ENCODE measurements around the gene ZC3H12C. TPM values are rescaled to one million over a fixed set of nuclear protein-coding genes. Genes with fewer than 3 reads are reported as not detected.

The ZC3H12C gene
- total and polyA plus RNA-seq, 9 donors: 2.5 to 21.0 (median 16.2) TPM

- no peaks in the 10 kb centered on the region for H3K4me1 ChIP-seq (ENCODE audit: insufficient read depth)
- WGBS, 3 donors: 94 to 100% (median 98%) methylated on average over 2 of the region's 2 CpGs
- TF ChIP-seq CTCF (IDR thresholded peaks at IDR 0.05) (no peak), POLR2A (IDR thresholded peaks at IDR 0.05) (no peak), EP300 (IDR thresholded peaks at IDR 0.05) (no peak)
- H3K36me3 ChIP-seq: no peaks in the 10 kb centered on the region
- intact Hi-C loops (cut with DNase I): no loop called here
- H3K27ac ChIP-seq: no peak overlapping the region
- DNase-seq: no peak
- H3K27me3 ChIP-seq: no peaks in the 10 kb centered on the region
- H3K4me3 ChIP-seq: no peak overlapping the region
- no peaks in the 10 kb centered on the region for H3K9me3 ChIP-seq
Measured at GRCh38 chr11:110106713-110107274, 13.6 kb downstream of the ZC3H12C start.

- WGBS, 3 donors: 95 to 97% (median 96%) methylated on average over 4 of the region's 4 CpGs
- no peak for TF ChIP-seq POLR2A (IDR thresholded peaks at IDR 0.05)
- no peak for TF ChIP-seq EP300 (IDR thresholded peaks at IDR 0.05)
- no peak for TF ChIP-seq CTCF (IDR thresholded peaks at IDR 0.05)
- H3K27me3 ChIP-seq: no peaks in the 10 kb centered on the region
- H3K9me3 ChIP-seq: no peaks in the 10 kb centered on the region
- no peak for DNase-seq
- intact Hi-C loops (cut with DNase I): no loop called here
- H3K27ac ChIP-seq: no peak overlapping the region
- no peak overlapping the region for H3K4me3 ChIP-seq
- H3K4me1 ChIP-seq (ENCODE audit: insufficient read depth): peaks cover 1% of the 10 kb centered on the region
- H3K36me3 ChIP-seq: no peaks in the 10 kb centered on the region
Measured at GRCh38 chr11:110110854-110111253, 17.7 kb downstream of the ZC3H12C start.

GRCh38 chr11:110112457-110112856 lies 19.3 kb downstream of the ZC3H12C start:
- WGBS, 3 donors: 96 to 97% (median 96%) methylated on average over 2 of the region's 2 CpGs

GRCh38 chr11:110113505-110113904 lies 20.3 kb downstream of the ZC3H12C start:
- no peak for DNase-seq
- no peak for TF ChIP-seq POLR2A (IDR thresholded peaks at IDR 0.05)
- TF ChIP-seq CTCF (IDR thresholded peaks at IDR 0.05): no peak
- no peak for TF ChIP-seq EP300 (IDR thresholded peaks at IDR 0.05)
- Histone ChIP-seq H3K9me3 (no peaks in the 10 kb centered on the region), H3K36me3 (no peaks in the 10 kb centered on the region), H3K27ac (no peak overlapping the region), H3K4me1 (ENCODE audit: insufficient read depth) (peaks cover 1% of the 10 kb centered on the region), H3K4me3 (no peak overlapping the region), H3K27me3 (no peaks in the 10 kb centered on the region)
- intact Hi-C loops (cut with DNase I): no loop called here

More at GRCh38 chr11:110112457-110112856, 19.3 kb downstream of the ZC3H12C start:
- H3K4me1 ChIP-seq (ENCODE audit: insufficient read depth): peaks cover 1% of the 10 kb centered on the region
- no peaks in the 10 kb centered on the region for H3K9me3 ChIP-seq
- intact Hi-C loops (cut with DNase I): no loop called here
- no peak for TF ChIP-seq CTCF (IDR thresholded peaks at IDR 0.05)
- TF ChIP-seq POLR2A (IDR thresholded peaks at IDR 0.05): no peak
- TF ChIP-seq EP300 (IDR thresholded peaks at IDR 0.05): no peak
- H3K27ac ChIP-seq: no peak overlapping the region
- H3K4me3 ChIP-seq: no peak overlapping the region
- DNase-seq: no peak
- no peaks in the 10 kb centered on the region for H3K27me3 ChIP-seq
- no peaks in the 10 kb centered on the region for H3K36me3 ChIP-seq

Data from ovary (tissue), 9 donors.